Activated CD4-positive, CD25-positive, alpha-beta regulatory T cell treated with anti-CD3 and anti-CD28 coated beads, Interleukin-2, amount 50 U/mL, for 72 hours (primary cell): ENCODE measurements around the gene HACD1.

Source experiments
- DNase-seq: peaks from one replicate; pipeline ENCODE4 v3.0.0; 2021

Gene HACD1

DNA sequence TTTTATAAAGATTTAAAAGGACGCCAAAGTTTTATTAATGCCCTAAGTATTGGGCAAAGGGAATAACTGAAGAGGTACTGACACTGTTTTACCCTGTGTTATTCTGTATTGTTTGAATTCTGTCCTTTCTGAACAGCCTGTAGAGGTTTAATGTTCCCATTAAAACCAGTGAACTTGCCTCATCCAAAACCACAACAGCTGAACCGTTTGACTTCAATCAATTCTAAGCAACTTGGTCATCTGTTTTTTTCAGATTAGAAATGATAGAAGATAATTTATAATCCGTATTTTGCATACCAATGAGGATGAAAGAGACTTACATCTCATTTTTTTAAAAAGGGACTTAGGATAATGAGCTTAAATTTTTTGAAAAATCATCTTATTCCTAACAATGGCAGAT is 40.4 kb downstream of the HACD1 start:
- DNase-seq: no peak

DNA sequence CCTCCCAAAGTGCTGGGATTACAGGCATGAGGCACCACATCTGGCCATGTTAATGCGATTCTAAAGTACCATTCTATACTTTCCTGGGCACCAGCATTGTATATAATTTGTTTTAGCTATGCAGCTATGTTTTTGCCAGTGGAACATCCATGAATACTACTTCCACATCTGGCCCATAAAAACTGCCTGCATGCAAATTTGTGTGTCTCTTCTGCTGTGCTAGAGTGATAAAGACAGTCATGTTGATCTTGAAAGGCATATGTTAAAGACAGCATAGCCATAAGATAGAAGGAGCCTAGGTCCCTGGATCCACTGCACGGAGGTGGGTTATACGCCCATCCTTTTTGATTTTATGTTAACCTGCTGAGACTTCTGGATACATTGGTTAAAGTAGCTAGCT is 52.3 kb downstream of the HACD1 start:
- no peak for DNase-seq

DNA sequence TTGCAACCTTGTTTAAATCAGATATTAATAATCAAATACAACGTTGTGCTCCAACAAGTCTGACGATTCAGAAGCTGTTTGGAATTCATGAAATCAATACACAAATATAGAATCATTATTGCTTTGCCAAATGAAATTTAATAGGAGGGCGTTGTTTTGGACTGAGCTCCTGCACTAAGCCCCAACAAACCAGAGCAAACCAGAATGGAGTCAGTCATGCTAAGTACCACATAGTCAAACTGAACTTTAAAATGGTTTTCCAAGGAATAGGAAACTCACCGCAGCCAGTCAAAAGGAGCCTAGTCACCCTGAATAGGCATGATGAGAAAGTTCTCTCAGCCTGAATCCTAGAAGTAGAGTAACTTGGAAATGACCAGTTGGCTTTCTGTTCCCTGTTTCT is 53.7 kb downstream of the HACD1 start:
- no peak for DNase-seq

DNA sequence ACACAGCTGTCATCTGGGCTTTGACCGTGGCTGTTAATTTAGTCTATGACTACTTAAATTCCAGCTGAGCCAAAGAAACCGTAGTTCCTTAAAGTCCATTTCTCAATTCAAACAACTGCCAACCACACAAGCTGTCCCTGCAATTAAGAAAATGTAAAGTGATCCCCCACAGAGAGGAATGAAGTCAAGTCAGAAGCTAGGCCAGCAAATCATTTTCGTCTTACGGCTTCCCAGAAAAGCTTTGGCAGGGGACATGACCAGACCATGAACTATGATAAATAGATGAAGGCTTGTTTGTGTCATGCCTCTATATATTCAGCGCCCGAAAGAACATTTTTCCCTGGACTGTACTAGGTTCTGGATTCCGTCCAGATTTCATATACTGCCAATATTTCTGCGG is 54.6 kb downstream of the HACD1 start:
- no peak for DNase-seq

DNA sequence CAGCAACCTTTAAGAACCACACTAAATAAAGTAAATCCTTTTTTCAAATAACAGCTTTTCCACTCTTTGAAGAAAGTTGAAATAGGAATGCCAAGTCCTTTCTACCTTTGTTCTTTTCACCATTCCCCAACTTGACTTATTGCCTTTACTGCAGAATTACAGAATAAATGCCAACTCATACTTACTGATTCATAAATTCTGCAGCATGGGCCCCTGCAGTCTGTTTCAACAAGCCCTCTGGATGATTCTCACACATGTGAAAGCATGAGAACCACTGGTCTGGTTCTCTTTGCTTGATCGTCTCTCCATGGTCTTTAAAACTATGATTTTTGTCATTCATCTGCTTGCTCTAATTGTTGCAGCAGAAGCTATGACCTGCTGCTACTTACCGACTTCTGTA is 56.1 kb downstream of the HACD1 start:
- DNase-seq: no peak

DNA sequence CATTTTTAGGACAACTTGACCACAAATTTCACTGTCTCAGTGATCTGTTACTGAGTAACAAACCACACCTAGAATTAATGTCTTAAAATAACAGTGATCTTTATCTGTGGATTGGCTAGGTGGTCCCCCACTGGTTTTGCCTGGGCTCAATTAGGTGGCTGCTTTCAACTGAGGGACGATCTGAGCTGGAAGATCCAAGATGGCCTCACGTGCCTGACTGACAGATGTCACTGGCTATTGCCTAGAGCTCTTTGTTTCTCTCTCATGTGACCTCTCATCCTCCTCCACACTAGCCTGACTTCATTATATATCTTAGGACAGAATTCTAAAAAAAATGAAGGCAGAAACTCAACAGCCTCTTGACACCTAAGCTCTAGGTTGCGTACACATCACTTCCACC is 59.7 kb downstream of the HACD1 start:
- no peak for DNase-seq

DNA sequence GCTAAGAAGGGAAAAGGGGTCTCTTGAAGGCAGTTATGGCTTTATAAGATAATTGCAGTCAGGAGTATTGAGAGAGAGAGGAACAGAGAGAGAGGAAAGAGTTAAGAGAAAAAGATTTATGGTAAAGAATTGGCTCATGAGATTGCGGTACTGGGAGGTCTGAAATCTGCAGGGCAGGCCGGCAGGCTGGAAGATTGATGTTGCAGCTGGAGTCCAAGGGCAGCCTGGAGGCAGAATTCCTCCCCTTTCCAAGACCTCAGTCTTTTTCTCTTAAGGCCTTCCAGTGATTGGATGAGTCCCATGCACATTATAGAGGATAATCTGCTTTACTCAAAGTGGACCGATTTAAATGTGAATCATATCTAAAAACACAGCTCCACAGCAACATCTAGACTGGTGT is 68.4 kb downstream of the HACD1 start:
- DNase-seq: no peak

DNA sequence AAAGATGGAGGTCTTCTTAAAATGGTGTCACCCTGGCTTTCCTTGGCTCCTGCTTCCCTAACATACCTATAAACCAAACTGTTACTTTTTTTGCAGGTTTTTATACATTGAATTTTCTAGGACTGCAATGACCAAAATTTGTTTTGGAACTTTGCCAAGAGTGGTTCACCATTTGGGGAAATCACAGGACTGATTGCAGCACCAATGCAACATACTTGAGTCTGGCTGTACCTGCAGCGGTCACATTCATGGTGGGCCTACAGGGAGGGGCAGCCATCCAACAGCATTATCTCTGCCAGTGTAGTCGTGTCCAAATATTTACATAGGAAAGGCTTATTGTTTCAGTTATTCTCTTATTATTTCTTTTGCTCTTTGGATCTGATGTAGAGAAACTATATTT is 69.0 kb downstream of the HACD1 start:
- DNase-seq: no peak

DNA sequence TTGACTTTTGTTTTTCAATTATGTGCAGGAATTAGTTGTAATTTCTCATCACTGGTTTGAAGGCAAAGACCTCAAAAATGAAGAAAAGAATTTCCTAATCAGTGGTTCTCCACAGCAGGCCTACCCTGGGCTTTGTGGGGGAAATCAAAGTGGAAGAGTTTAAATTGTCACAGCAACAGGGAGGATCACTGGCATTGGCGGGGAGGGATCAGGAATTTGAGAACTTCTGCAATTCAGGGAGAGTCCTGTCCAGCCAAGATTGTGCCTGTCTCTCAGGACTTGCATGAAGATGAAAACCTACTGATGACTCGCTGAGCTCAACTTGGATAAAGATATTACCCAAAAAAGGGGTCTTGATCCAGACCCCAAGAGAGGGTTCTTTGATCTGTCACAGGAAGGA is 70.1 kb downstream of the HACD1 start:
- no peak for DNase-seq

DNA sequence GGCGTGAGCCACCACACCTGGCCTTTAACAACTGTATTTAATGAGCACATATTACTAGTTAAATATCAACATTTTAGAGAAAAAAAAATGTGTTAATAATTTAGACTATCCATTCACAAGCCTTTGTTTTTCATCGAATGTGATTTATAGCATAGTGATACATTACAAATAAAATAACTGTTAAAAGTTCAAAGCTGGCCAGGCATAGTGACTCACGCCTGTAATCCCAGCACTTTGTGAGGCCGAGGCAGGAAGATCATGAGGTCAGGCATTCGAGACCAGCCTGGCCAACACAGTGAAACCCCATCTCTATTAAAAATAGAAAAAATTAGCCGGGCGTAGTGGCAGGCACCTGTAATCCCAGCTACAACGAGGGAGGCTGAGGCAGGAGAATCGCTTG is 72.7 kb downstream of the HACD1 start:
- DNase-seq: no peak
